Activated CD8-positive, alpha-beta memory T cell treated with anti-CD3 and anti-CD28 coated beads for 48 hours (primary cell): ENCODE measurements around the gene DPY19L2.
A peak's percentile ranks its signal among the peaks of the same experiment; 100 is the strongest.
"Not testable (repeated sequence)": the region's sequence is repeated elsewhere in the genome, so short reads cannot be mapped to it uniquely, and the experiment has no call there.

Source experiments
- DNase-seq, 3 experiments: peaks; one replicate each; pipeline ENCODE4 v3.0.0-alpha.2; 2020; ENCODE audit warnings: low read depth in 2 of 3, low spot score in 2 of 3

The DPY19L2 gene

DNA sequence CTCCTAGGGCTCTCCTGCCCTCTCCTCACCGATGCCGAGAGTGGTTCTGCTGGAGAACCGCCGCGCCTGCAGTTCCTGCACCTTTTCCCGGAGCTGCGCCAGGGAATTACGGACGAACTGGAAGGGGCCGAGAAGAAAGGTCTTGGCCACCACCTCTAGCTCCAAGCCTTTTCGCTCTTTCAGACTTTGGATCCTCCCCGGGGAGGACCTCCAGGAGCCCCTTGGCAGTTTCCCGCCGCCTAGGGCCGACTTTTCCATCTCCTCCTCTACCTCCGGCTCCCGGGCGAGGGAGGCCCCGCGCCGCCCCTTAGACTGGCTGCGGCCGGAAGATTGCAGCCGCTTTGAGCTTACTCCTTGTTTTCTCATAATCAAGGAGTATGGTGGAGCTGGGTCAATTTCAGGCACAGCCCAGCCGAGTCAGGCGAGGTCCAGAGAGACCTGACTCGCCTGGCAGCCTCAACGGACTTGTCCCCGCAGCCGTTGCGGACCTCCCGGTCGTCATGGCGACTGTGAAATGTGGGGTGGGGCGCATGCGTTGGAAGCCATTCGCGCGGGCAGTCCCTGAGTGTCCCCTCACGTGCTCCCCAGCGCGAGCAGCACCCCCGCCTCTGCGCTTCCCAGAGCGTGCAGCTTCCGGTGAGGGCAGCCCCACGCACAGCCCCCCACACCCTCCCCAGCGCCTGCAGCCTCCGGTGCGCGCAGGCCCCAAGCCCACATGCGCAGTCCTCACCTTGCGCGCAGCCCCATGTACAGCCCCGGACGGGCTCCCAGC, at the start of gene DPY19L2:
Gene DPY19L2, minus strand, starts transcription at position 466 of the 772 bp plus-strand sequence. Its CDS starts 100 bp downstream, at position 366.
- DNase-seq, result peak; percentile 31 to 53 (median 32)

DNA sequence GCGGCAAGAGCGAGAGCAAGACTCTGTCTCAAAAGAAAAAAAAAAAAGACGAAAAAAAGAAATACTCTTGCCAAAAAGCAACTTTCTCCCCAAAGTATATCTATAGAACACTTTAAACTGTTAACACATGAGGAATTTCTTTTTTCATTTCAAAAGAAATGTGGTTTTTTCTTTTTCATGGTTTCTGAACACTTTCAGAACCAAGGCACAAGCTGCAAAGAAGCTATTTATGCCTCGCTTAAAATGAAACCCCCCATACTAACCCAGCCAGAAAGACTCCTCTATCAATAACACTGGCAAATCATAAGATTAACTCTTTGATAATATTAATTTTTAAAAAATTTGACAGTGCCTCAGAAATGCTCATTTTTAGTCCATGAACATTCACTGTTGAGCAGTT, 48.6 kb upstream of the DPY19L2 start:
- DNase-seq, result not testable (repeated sequence)

DNA sequence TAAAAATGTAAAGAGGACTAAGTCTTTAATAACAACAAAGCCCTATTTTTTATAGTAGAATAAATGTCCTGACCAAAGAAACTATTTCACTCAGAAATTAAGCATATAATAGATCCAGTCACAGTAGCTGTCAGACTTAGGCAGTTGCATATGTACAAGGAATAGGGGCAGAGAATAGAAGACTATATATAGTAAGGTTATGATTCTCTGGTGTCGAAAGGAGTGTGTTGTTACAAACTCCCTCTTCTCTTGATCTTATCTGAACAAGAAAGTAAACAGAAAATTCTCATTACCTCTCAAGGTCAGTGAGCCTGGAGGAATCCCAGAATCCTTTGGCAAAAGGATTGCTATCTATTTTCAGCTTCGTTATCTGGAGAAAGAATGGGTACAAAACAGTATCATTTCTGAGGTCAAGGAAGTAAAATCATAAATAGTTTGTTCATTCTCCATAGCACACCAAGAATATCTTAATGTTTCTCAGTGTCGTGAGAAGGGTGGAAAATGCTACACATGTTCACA, 46.9 kb upstream of the DPY19L2 start:
- not testable (repeated sequence) for DNase-seq

DNA sequence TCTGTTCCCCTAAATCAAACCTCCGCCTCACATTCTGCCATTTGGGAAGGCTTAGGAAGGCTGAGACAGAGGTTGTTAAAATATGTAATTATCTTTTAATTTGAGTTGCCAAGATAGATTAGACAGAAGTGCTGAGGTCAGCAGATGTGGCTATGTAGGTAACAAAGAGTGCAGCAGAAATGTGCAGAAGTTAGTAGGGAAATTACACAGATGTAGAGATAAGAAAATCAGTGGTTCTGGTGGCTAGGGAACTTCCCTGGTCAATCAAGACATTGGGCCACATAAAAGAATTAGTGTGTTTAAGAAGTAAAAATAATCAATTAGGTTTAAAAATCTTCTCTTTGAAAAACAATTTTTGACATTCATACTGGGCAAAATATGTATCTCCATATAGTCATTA, 46.1 kb upstream of the DPY19L2 start:
- DNase-seq, result not testable (repeated sequence)

DNA sequence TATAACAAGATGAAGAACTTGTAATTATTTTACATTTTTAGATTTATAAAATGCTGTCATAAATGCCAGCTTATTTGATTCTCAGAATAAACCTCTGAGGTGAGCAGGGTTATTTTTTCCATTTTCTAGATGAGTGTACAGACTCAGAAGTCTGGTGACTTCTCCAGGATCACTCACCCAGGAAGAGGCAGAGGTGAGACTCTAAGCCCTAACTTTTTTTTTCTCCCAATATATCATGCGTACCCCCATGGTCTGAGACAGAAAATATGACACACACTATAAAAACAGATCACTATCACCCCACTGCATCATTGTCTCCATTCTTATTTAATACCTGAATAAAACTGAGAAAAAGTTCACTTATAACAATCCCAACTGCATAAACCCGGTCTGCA, 45.4 kb upstream of the DPY19L2 start:
- DNase-seq, result not testable (repeated sequence)

DNA sequence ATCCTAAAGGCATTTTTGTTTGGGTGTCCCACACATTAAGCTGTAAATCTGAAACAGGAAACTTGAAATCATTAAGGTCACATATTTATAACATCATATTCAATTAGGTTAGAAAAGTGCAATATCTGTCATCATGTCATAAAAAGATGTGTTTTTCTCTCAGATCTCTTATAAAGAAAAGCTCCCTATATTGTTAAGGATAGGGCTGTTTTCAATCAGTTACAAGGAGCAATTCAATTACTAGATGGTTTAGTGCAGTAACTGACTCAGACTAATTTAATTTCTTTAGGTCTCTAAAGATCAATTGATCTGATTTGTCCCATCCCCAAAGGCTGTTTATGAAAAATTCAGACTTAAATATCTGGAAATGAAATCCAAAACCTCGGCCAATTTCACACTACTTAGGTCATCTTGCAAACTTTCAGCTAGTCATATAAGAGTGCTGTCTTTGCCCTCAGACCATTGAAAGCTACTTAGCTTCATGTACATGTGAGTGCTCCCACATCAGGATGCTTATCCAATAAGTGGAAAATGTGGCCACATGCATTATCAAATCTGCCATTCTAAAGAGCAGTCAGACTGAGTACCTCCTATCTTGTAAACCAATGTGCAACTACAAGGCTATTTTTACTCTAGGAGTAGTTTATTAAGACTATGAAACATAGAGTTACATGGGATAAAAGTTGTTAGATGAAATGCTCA, 44.8 kb upstream of the DPY19L2 start:
- DNase-seq, result not testable (repeated sequence)

DNA sequence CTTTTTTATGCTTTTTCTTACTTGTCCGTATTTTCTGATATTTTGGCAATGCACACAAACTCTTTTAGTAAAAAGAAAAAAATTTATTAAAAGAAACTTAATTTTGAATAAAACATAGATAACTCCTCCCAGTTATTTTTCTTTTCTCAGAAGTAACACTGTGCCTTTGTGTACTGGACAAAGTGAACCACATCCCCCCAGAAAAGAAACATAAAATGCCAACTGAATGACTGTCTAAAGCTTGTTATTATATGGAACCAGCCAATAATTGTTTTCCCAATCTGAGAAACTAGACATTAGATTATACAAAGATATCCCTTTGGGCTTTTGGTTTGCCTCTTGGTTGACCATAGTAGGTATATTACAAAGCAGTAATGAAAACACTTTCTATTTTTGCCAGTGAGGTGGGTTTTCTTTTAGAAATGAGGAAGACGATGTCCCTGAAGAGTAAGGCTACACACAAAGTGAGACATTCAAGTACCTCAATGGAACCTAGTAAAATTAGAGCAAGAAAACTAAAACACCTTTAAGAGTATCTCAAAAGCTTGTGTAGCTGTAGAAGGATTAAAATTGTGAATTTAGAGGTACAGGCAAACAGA, 44.2 kb upstream of the DPY19L2 start:
- DNase-seq, result not testable (repeated sequence)

DNA sequence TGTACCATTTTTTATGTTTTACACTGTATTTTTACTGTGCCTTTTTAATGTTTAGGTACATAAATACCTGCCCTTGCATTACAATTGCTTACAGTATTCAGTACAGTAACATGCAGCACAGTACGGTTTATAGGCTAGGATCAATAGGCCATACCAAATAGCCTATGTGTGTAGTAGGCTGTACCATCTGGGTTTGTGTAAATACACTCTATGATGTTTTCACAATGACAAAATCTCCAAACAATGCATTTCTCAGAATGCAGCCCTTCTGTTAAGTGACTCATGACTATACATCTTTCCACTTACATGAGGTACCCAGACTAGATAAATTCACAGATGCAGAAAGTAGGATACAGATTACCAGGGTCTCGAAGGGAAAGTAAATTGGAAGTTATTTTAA, 43.0 kb upstream of the DPY19L2 start:
- DNase-seq, result not testable (repeated sequence)

DNA sequence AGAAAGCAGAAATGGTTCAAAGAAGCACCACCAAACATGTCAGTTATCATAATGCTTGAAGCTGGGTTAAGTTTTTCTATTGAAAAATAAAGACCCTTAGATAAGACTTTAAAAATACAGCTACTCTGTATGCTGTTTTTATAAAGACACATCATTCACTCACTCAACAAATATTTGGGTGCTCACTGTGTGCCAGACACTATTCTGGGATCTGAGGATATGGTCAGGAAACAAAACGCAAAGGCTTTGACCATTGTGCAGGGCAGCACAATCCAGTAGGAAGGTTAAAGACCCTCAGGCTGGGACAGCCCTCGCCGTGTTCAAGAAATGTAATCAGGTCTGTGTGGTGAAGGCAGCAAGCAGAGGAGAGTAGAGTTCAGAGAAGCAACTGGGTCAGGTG, 38.0 kb upstream of the DPY19L2 start:
- DNase-seq, result no peak

DNA sequence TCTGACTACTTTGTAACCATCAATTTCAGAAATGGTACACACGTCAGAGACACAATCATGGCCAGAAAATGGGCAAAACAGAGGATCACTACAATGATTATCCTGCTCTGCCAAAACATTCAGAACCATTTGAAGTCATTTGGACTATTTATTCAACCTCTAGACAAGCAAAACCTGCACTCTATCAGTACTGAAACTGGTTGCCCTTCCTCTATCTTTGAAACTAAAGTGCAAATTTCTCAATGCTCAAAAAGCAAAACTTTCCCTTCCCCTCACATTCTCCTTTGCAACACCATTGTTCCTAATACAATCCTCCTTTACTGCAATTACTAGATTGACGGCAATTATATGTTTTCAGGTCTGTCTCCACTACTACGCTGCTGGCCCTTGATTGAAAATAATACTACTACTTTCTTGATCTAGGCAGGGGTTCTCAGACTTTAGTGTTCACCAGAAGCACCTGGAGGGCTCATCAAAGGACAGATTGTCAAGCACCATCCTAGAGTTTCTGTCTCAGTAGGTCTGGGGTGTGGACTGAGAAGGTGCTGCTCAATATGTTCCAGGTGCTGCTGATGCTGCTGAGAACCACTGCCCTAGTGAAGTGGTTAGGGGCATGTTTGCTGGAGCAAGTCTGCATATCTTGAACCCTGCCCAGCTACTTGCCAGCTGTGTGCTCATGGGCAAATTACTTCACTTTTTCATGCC, 31.5 kb upstream of the DPY19L2 start:
- DNase-seq, result not testable (repeated sequence)

DNA sequence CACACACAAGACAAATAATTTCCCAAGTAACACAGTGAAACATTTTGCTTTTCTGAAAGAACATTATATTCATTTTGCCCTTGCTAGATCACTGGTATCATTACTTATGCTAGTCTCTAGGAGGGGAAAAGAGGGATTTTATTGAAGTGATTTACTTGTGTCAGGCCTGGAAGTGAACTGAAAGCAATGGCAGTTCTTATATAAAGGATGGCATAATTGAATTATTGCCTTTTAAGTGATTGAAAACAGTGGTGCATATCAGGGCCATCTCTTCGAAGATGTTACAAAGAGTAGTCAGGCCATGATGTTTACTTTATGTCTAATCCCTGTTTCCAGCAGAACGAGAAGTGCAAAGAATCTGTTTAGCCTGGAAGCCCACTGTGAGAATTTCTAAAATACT, 30.7 kb upstream of the DPY19L2 start:
- DNase-seq, result not testable (repeated sequence)

DNA sequence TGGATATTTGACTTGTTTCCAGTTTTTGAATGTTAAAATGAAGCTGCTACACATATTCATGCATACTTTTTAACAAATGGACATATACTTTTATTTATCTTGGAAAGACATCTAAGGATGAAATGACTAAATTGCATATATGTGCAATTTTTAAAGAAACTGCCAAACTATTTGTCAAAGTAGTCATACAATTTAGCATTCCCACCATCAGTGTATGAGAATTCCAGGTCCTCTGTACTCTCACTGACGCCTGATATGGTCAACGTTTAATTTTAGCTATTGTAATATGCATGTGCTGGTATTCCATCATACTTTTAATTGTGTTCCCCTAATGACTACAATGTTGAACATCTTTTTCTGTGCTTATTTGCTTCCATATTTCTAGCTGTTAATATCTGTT, 22.5 kb upstream of the DPY19L2 start:
- not testable (repeated sequence) for DNase-seq

DNA sequence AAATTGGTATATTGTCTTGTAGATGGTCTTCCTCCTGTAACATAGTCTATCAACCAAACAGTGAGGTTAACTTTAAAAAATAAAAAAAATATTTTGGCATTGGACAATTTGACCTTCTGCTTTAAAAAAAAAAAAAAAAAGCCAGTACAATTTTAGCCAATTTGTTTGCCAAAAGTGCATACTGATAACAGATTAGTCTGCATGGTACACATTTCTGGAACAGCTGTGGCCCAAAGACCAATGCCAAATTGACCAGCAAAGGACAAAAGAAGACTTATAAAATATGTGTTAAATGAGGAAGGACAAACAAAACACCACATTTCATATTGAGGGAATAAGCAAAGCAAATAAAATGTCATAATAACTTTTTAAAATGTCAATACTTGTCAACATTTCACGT, 20.8 kb upstream of the DPY19L2 start:
- not testable (repeated sequence) for DNase-seq

DNA sequence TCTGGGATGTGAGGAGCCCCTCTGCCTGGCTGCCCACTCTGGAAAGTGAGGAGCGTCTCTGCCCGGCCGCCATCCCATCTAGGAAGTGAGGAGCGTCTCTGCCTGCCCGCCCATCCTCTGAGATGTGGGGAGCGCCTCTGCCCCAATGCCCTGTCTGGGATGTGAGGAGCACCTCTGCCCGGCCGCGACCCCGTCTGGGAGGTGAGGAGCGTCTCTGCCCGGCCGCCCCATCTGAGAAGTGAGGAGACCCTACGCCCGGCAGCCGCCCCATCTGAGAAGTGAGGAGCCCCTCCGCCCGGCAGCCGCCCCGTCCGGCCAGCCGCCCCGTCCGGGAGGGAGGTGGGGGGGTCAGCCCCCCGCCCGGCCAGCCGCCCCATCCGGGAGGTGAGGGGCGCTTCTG, 18.3 kb upstream of the DPY19L2 start:
- not testable (repeated sequence) for DNase-seq

DNA sequence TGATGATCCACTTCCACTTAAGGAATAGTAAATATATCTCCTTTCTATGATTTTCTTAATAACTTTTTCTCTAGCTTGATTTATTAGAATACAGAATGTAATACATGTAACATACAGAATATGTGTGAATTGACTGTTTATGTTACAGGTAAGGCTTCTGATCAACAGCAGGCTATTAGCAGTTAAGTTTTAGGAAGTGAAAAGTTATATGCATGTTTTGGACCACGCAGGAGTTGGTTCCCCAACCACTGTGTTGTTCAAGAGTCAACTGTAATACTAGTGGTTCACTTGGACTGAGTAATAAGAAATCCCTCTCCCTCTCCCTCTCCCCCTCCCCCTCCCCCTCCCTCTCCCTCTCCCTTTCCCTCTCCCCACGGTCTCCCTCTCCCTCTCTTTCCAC, 17.5 kb upstream of the DPY19L2 start:
- not testable (repeated sequence) for DNase-seq

DNA sequence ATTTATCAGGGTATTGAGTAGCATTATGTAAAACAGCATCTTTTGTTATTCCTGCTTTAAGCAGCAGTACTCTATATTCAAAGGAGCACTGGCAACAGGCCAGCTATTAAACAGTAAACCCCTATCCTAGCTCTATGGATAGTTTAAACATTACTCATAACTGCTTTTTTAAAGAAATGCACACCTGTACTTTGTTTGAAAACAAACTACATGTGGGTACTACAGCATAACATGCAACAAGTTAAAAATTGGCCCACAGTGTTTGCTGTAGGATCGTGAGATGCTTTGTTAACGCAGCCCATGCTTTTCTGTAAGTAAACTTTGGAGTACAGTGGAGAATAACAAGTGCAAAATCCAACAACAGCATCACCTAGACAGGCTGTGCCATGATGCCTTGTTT, 14.3 kb upstream of the DPY19L2 start:
- DNase-seq, result not testable (repeated sequence)

DNA sequence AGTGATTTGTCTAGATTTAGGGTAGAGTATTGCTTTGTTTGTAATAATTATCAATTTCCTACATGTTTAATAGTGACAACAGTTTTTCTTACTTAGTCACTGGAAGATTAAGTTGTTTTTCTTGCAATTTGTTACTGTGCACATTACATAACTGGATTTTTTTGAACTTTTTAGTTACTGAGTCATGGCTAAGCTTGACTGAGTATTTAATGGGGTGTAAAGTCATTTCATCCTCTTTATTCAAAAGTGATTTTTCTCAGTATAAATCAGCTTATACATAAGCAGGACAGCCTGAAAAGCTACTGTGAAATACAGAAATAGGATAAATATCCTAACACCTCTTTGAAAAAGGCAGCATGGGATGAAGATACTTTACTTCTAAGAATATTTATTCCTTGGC, 12.5 kb upstream of the DPY19L2 start:
- DNase-seq, result not testable (repeated sequence)

DNA sequence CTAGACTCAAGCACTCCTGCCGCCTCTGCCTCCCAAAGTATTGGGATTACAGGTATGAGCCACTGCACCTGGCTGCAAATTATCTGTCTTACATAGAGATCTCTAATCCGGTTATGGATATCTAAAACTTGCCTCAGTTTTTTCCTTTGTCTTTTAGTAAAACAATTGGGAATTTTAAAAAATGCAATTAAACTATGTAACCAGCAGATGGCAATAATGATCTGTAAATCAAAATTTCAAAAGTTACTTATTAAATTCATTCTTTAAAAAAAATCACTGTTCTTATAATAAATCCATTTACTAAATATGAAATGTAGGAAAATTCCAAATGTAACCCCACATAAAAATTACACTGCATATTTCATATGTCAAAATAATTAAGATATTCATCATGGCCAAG, 4.3 kb upstream of the DPY19L2 start:
- not testable (repeated sequence) for DNase-seq

DNA sequence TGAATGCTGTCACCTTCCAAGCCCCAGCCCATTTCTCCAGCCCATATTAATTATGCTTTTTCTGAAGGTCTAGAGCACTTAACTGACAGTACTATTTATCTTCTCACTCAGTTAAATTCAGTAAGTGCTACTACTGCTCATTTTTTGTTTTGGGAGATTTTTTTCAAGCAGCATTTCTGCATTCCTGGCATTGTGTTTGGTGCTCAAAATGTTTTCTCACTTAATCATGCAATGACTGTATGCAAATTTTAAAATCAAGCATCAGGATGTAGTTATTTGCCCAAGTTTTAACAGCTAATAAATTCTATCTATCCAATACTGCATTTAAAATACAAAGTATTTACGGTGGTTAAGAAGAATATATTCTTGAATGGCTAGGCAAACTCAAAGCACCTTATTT, 1.6 kb upstream of the DPY19L2 start:
- not testable (repeated sequence) for DNase-seq

DNA sequence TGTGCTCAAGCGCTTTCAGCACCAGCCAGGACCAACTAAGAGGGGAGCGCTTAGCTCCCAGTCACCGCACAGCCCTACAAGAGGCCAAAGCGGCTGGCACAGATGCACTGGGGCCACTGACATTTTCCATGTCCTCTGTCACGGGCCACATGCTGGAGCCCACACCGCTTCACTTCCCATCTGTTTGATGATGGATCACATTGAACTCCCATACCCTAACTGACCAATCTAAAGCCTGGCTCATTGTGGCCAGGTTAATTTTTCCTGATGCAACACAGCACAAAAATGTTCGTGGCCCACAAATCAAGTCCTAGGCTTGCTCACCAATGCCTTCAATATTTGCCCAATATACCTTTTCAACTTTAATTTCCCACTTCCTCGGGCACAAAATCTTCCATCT, 1.1 kb upstream of the DPY19L2 start:
- not testable (repeated sequence) for DNase-seq

DNA sequence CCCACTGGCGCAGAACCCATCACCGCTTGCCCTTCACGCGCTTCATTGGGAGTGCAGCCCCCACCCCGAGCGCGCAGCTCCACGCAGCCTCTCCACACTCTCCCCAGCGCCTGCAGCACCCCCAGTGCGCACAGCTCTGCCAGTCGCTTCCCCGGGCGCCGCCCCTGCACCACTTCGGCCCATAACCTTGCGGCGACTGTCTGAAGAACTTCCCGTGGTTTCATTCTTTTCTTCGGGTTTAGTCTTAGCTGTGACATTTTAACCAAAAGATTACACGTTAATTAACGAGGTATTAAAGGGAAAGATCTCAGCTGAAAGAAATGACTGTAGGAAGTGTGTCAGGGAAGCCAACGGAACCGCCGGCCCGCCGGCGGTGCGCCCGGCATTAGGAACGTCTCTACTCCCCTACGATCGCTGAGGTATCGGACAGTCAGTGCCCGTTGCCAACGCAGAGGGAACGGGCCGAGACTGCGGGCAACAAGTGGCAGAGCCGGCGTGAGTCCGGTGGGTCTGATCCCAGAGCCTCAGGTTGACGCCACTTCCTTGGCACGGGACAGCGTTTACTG, 590 bp upstream of the DPY19L2 start:
- not testable (repeated sequence) for DNase-seq
